Measurements from ENCODE around the gene CA12.

Gene CA12

DNA sequence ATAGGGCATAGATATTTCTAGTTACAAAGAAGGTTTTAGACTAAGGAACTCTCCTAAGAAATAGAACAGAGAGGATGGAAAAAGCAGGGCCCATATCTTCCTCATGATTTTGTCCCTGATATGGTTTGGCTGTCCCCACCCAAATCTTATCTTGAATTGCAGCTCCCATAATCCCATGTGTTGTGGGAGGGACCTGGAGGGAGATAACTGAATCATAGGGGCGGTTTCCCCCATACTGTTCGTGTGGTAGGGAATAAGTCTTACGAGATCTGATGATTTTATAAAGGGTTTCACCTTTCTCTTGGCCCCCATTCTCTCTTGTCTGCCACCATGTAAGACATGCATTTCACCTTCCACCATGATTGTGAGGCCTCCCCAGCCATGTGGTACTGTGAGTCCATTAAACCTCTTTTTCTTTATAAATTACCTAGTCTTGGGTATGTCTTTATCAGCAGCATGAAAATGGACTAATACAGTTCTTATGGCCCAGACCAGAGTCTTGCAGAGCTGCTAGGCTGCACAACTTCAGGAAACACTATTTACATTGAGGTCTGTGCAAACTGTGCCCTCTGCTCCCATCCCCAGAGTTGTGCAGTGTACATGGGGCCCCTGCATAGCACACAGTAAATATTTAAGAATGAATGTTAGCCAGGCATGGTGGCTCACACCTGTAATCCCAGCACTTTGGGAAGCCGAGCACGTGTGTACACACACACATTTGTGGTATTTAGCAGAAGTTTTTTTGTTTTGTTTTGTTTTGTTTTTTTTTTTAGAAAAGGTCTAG lies 20.3 kb upstream of the CA12 start:
- DNase-seq, result no peak

DNA sequence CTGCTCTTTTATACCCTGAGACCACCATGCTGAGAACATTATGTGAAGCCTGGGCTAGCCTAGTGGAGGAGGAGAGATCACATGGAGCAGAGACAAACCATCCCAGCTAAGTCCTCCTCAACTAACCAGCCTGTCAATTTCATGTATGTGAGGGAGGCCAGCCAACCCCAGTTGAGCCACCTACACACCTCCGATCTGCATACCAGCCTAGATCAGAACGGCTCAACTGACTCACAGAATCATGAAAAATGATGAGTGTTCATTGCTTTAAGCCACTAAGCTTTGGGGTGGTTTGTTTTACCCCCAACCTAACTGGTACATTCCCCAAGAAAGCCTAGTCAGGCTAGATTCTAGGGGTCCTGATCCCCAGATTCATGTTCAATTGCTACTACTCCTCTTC lies 19.4 kb upstream of the CA12 start:
- DNase-seq, result no peak

DNA sequence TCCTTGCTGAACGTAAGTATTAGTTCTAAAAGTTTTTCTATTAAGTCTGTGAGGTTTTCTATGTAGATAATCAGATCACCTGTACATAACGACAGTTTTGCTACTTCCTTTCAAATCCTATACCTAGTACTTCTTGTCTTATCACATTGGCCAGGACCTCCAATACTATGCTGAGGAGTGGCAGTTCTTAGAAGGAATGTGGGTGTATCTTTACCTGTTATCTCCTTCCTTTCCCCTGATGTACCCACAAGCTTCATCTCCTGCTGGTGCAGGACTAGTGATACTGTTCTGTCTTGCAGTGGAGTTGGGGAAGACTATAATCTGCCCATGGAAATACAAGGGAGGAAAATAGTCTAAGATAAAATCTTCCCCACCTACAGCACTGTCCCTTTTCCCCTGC lies 16.8 kb upstream of the CA12 start:
- DNase-seq, result no peak

DNA sequence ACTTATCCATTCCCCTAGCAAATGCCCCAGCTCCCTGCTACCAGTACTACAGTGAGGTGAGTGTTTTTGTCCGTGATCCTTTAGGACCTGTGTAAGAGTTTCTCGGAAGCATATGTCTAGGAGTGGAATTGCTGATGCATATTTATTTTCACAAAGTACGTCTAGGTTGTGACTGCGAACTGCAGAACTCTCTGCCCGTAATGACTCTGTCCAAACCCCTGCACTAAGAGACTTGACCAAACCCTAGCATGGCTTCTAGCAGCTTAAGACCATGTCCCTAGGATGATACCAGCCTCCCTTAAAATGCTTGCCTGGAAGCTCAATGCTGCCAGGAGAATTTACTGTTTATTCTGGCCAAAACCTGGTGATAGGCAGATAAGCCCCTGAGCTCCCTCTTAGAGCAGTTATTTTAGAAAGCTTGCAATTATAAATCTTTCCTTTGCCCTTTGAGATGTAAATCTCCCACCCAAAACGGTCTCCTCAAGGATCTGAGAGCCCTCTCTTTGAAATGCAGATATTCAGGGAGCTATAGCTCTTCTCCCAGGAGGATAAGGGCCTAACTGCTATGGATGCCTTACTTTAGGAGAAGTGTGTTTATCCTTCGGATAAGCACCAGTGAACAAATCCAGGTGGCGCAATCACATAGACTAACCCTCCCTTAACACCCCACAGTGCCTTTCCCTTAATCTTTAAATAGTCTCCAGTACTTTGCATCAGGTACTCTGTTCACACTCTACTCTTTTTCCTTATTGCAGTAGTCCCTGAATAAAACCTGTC lies 14.7 kb upstream of the CA12 start:
- no peak for DNase-seq

DNA sequence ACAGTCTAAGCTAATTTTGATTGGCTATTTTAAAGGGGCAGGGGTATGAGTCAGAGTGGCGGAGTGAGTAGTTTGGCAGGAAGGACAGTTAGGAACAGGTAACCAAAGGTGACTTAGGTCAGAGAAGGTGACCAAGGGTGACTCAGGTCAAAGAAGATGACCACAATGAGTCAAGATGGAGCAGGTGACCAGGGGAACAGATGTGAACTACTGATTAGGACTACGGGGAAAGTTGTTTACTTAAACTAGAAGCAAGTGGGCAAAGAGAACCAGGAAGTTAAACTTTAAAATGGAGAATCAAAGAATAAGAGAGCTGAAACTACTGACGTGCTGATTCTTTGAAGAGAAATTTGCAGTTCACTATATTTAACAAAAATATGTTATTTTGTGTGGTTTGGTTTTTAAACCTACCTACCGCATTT lies 14.1 kb upstream of the CA12 start:
- DNase-seq, result no peak

DNA sequence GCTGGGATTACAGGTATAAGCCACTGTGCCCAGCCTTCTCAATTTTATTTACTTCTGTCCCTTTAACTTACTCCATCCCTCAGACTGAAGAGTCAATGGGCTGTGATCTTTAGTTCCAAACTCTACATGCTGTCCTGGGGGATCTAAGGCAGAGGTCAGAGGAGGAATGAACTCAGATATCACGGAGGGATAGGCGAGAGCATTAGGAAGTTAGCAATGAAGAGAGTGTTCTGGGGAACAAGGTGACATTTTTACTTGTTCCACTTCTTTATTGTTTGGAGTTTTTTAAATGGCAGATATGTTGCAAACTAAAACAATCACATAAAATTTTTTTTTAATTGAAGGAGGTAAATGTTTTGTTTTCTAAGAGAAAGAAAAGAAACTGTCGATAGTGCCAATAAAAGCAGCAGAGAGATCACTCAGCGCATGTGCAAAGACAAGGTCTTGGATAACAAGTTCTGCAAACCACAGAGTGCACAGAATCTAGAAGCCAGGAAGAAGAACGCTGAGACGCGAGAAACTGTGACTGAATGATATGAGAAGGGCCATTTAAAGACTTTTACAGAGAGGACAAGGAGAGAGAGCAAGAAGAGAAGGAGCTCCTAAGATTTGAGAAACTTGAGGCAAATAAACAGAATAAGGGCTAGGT lies 10.8 kb upstream of the CA12 start:
- no peak for DNase-seq

DNA sequence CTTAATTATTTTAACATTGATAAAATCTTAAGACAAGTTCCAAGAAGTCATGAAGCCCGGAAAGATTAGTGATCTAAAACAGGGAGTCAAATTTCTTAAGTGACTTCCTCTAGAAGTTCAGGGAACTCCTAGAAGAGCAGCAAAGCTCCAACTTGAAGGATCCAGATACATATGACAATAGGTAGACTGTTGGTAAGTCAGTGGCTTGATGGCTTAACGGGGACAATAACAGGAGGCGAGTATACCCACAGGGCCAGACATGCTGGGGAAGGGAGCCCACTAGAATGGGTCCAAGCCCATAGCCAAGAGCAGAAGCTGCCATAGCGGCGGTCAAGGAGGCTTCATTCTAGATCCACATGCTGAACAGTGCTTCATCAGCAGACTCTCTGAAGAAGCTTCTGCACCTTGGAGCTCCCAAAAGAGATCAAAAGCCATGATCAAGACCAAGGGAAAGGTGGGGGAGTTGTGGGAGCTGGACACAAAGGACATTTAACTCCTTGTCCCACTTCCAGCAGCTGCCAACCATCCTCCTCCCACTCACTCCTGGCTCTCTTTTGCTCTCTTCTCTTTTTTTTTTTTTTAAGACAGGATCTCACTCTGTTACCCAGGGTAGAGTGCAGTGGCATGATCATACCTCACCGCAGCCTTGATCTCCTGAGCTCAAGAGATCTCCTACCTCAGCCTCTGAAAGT lies 10.2 kb upstream of the CA12 start:
- DNase-seq, result no peak

DNA sequence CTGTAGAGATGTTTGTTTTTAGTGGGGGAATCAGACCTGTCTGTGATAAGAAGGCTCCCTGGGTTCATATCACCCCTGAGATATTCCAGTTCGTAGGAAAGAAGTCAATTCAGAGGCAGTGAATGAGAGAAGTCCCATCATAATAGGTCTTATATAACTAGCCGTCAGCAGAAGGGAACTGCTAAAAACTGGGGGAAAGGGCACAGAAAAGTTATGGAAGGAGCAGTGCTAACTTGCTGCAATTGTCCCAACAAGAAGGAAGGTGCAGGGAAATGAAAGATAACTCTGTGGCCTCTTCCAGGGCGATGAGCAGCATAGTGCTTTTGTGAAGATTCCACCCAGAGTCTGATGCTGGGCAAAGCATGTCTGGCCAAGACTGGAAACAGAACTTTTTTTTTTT lies 9.0 kb upstream of the CA12 start:
- no peak for DNase-seq

DNA sequence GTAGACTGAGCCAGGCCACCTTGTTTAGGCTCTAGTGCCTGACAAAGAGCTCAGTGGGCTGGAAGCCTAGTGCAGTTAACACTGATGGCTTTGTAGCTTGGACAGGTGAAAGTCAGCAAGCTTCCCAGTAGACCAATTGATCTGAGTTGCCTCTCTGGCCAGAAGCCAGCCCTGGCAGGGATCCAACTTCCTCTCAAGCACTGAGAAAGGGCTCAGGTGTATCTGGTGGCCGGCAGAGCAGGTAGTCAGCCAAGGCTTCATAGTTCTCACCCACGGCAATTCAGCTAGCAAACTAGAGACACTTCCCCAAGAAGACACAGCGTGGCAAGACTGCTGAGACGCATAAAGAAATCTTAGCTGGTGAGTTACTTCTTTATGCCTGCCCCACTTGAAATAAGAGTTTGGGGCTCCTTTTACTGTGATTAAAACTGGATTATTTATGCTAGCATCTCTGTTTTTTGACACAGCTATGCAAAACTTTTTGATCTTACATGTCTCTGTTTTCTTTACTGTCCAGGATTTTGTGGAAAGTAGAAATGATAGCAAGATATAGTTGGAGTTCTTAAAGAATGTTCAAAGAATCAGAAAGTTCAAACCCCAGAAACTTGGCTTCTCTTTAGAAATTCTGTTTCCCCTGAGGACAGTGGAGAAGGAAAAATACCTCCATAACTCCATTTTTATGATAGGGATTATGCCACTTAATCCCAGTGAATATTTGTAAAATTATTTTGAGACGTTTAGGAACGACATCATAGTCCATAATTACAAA lies 8.4 kb upstream of the CA12 start:
- DNase-seq, result no peak

DNA sequence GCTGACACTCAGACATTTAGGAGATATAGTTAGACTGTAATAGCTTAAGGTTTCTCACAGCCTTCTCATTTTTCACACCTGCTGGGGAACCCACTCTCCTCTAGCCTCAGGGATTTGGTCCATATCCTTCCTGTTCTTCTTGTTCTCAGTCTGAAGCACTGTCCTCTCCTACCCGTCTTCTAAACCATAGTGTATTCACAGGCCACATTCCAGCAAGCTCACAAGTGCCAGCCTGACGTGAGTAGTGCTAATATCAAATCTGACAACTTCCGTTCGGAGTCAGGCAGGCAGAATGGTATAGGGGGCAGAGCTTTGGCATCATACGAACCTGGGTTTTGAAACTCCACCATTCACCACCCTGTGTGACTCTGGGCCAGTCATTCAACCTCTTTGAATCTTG lies 6.9 kb upstream of the CA12 start:
- no peak for DNase-seq

DNA sequence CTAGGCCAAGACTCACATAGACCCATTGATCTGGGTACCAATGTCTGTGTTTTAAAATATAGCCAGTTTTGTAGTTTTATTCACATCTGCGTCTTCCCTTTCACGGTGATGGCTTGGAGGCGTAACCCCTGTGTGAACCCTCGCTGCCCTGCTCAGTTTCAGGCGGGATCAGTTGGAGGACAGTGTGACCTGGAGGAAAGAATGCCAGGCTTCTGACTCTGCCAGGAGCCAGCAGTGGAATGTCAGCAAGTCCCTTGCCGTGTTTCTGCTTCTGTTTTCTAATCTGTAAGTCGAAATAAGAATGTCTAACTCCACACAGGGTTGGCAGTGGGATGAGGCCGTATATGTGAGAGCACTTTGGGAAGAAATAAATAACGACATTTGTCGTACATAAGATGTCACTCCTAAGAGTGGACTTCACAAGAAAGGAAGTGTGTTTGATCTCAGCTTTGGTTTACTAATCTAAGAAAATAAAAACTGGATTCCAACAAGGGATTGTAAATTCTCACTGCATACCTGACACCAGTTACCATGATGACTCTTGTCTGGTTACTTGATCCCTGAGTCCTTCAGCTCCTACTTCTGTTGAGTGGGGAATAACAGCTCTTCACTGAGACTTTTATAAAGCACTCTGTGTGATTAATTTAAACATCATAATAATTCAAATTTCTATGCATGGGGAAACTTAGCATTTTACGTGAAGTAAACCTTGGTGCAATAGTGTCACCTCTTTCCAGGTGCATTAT lies 6.3 kb upstream of the CA12 start:
- DNase-seq, result no peak

DNA sequence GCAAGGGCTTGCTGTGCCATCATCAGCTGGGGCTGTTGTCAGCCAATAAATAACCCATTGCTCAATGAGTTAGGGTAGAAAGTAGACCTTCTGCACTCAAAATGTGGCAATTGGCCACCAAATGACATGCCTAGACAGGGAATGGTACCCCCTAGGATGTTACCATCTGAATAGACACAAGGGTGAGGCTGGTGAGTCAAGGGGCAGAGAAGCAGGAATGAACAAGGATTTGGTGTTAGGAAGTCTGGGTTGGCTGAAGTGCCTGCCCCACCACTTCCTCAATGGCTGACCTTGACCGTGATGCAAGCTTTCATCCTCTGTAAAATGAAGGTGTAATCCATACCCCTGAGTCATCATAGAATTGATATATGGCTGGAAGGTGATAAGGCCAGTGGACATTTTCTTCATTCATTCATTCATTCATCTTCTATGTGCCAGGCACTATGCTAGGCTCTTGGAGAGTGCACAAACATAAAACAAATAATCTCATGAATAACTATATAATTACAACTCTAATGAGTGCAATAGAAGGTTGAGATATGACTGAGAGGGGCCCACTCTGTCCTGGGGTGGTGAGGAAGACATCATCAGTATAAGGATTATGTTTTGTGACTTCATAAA lies 4.4 kb upstream of the CA12 start:
- no peak for DNase-seq

DNA sequence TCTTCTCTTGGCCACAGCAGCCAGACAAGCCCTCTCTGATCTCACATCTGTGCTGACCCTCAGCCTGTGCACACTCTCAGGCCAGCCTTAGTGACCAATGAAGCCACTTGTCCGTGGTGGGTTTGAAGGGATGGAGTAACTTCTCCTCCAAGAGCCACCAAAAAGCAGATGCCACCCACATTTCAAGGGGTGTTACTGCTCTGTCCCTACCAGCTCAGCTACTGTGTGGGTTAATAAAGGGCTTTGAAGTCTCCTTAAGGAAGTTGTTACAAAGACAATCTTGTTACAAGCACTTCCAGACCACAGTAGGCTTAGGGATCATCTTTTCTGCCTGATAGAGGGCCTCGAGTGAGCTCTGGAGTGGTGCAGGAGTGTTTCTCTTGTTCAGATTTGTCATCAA lies 3.3 kb upstream of the CA12 start:
- no peak for DNase-seq

DNA sequence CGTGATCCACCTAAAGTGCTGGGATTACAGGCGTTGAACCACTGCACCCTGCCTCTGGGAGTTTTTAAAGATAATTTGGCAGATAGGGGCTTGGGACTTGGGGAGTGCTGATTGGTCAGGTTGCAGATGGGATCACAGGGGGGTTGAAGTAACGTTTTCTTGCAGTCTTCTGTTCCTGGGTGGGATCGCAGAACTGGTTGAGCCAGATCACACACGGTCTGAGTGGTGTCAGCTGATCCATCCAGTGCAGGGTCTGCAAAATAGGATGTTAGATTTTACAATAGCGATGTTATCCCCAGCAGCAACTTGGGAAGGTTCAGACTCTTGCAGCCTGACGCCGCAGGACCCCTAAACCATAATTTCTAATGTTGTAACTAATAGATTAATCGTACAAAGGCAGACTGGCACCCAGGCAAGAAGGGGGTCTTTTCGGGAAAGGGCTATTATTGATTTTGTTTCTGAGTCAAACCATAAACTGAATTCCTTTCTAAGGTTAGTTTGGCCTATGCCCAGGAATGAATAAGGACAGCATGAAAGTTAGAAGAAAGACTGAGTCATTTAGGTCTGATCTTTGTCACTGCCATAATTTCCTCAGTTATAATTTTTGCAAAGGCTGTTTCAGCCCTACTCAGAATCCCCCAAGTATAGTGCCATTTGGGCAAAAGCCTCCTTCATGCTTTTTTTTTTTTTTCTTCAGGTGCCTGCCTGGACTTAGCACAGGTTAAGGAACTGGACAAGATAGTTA lies 1.5 kb upstream of the CA12 start:
- no peak for DNase-seq

DNA sequence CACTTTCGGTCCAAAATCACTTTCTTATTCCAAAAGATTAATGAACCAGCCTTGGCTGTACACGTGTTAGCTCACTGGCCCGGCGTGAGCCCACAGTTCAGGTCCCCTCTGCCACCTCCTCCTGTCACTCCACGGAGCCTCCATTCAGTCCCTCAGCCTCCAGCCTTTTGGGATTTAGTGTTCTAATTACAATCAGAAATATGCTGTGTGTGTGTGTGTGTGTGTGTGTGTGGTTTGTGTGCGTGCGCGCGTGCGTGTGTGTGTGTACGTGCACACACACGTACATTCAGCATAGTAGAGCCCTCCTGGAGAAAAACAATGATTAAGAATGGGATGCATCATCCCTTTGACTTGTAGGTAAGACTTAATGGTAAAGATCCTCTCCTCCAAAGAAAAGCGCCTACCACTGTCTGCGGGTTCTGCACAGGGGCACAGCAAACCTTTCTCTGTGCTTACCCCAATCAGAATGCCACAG lies 801 bp downstream of the CA12 start:
- DNase-seq, result no peak

DNA sequence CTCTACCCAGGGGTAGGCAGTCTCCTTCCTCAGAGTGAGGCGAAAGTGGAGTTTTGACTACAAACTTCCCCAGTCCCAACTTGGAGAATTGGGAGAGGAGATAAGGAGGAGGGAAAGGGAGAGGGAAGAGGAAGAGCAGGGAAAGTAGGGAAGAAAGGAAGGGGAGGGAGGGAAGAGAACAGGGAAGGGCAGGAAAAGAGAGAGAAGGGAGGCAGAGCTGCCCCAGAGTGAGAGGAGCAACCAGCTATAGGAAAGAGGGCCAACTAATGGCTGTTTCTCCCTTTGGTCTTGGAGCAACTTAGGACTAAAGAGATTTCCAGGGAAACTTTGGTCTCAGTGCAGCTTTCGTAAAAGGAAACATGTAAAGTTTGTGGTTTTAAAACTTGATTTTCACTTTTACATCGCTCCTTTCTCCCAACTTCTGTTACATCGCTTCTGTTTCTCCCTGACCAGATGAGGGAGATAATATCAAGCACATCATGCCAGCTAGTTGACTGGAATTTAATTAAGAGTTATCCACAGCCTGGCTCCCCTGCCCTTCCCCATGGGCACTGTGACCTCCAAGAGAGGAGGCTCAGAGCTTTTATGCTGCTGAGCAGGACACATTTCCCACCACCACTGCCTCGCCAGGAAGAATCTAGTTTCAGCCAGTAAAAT lies 1.4 kb downstream of the CA12 start:
- DNase-seq, result no peak

DNA sequence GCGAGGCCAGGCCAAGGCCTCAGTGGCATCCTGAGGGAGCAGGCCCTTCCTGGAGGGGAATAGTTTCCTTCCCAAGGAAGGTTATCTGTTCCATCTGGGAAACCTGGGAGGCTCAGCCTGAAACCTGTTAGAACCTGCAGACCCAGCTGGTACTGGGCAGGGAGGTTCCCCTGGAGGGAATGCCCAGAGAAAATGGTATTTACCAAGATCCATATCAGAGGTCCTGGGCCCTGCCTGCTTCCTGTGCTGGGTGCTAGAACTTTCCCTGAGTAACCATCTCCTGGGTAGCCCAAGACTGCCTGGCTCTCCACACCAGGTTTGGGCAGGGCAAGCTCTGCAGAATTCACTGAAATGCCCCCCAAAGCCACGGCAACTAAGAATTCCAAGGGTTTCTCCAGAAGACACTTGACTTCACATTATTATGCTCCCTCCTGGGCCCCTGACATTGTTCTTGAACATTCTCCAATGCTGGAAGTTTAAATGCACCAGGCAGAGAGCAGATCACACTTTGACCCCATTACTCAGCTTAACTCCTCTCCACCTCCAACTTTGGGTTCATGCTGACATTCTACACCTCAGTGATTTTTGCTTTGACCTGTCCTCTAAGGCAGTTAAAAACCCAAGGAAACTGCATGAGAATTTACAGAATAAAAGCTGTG lies 2.0 kb downstream of the CA12 start:
- no peak for DNase-seq

DNA sequence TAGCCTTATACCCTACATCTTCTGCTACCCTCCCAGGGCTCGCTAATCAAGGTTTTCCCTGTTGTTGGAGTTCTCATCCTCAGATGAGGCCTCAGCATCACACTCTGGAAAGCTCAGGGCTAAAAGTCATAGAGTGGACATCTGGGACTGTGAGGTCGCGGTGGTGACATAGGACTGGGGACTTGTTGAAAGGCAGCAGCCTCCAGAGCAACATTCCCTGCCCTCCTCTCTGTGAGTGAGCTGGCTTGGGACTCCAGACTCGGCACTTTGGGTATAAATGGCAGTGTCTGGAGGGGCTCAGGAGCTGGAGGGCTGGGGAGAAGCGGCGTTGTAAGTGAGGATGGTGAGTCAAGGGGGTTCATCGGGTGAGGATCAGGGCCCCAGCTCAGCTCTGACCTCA lies 2.7 kb downstream of the CA12 start:
- no peak for DNase-seq

All from T-helper 1 cell (primary cell).